K562 treated with DMSO at 1 percent for 4 hours (cell line): ENCODE data around the gene FGD4. TPM values are rescaled to one million over a fixed set of nuclear protein-coding genes. Genes with fewer than 3 reads are reported as not detected.

Source experiments
- total RNA-seq: library from RNA; unstranded; fragments of 300-600 nt; gene quantifications from 2 replicates; pipeline ENCODE4 v1.2.3, GENCODE V29; 2022; ENCODE audit not compliant: insufficient read depth

FGD4 gene
- total RNA-seq: 0.30 TPM in 1 of 2 replicates, not detected in the other

GRCh38 chr12:32399370-32400113 is at the start of gene FGD4:
Gene FGD4 (plus strand): TSS chr12:32399558.

GRCh38 chr12:32679091-32679919 is 279.9 kb downstream of the FGD4 start, which contains the start of gene DNM1L:
Gene DNM1L (plus strand): TSS chr12:32679301. CDS start chr12:32679364, 63 bp downstream.

